ENCODE data around the gene PHF2. TPM values are rescaled to one million over a fixed set of nuclear protein-coding genes. Genes with fewer than 3 reads are reported as not detected.

Gene PHF2
- total RNA-seq, 2 donors from 2014 or later = 22.7 to 23.4 TPM

DNA sequence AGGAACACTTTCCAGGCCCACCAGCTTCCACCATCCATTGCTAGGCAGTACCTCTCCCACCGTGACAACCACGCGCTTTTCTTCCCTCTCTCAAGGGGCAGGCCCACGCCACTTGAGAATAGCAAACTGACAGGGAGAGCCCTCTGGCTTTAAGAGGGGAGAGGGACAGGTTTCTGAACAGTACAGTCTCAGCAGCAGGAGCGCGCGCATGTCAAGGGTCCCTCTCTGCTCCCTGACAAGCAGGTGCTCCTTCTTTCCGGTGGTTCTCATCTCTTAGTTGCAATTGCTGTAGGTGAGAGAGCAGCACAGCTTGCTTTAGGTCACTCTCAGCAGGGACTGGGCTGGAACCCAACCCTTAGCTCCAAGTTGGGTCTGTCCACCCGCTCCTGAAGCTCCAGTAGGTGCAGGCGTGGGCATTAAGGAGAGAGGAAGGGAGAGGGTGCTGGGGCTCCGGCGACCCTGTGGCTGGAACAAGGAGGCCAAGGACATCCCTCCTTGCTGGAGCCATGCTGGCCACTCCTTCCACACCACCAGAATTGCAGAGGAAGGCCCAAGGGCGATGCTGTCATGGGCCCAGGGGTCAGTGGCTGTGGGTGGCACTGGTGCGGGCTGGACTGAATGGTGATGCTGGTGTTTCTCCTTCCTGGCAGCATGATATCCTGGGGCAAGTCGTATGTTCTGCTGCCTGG, 9.0 kb upstream of the PHF2 start:
- H3K36me3 ChIP-seq = peaks cover 7% of the 10 kb centered on the region
- no peak for DNase-seq
- H3K4me1 ChIP-seq = peaks cover 8% of the 10 kb centered on the region
- TF ChIP-seq, protein P1, sequence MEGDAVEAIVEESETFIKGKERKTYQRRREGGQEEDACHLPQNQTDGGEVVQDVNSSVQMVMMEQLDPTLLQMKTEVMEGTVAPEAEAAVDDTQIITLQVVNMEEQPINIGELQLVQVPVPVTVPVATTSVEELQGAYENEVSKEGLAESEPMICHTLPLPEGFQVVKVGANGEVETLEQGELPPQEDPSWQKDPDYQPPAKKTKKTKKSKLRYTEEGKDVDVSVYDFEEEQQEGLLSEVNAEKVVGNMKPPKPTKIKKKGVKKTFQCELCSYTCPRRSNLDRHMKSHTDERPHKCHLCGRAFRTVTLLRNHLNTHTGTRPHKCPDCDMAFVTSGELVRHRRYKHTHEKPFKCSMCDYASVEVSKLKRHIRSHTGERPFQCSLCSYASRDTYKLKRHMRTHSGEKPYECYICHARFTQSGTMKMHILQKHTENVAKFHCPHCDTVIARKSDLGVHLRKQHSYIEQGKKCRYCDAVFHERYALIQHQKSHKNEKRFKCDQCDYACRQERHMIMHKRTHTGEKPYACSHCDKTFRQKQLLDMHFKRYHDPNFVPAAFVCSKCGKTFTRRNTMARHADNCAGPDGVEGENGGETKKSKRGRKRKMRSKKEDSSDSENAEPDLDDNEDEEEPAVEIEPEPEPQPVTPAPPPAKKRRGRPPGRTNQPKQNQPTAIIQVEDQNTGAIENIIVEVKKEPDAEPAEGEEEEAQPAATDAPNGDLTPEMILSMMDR (IDR thresholded peaks at IDR 0.05) = no peak
- peak overlapping the region; percentile 77 to 92 for H3K9ac ChIP-seq (ENCODE audit: low read depth in 2 of 2, low read length in 2 of 2)
- peak overlapping the region; percentile 96 for H3K27ac ChIP-seq
- intact Hi-C loops (cut with DNase I) = loop anchor here (10.0 kb wide), 1 partner anchor 123 kb away; no protein-coding TSS in a partner anchor
- H3K4me3 ChIP-seq = peak overlapping the region; percentile 57
- no peaks in the 10 kb centered on the region for H3K27me3 ChIP-seq
- H3K9me3 ChIP-seq = no peaks in the 10 kb centered on the region

DNA sequence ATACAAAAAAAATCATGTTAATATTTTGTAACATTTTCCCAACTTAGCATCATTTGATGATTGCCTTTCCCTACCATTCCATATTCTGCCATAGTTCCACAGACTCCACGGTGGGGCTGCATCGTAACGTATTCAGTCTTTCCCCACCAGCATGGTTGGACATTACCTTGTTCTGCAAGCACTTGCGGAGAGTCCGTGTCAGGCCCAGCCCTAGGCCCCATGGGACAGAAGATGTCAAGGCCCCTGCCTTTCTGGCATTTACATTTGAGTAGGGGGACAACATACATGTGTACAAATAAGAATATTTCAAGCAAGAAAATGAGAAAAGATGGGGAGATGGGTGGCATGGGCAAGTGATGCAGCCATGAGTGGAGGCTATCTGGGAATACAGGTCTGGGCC, 8.2 kb upstream of the PHF2 start:
- DNase-seq = no peak
- intact Hi-C loops (cut with DNase I) = loop anchor here (10.0 kb wide), 1 partner anchor 123 kb away; no protein-coding TSS in a partner anchor

DNA sequence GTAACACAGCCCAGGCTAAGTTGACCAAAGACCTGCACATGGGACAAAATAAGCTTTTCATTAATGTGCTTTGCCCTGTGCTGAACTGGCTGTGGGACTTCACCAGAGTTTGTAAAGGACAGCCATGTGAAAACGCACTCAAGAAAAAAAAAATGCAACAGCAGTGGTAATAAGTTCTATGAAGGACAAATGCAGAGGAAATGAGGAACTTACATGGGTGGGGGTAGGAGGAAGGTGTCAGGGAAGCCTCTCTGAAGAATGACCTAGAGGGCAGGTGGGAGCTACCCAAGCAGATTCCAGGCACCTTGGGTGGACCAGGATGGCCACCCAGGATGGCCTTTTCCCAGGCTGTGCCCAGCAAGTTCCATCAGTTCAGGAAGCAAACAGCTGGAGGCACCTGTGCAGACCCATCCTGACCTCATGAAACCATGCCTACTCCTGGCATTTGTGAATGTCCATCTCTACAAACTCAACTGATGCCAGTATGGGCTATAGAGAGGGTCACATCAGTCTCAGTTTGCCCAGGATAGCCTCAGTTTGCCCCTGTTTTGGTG, 6.7 kb upstream of the PHF2 start:
- Histone ChIP-seq H3K27me3 (no peaks in the 10 kb centered on the region), H3K4me3 (no peak overlapping the region), H3K27ac (no peak overlapping the region), H3K9ac (ENCODE audit: low read depth in 2 of 2, low read length in 2 of 2) (no peak overlapping the region), H3K9me3 (no peaks in the 10 kb centered on the region), H3K36me3 (no peaks in the 10 kb centered on the region), H3K4me1 (peaks cover 8% of the 10 kb centered on the region)
- no peak for DNase-seq
- TF ChIP-seq, protein P1 (IDR thresholded peaks at IDR 0.05) = no peak
- intact Hi-C loops (cut with DNase I) = loop anchor here (10.0 kb wide), 1 partner anchor 125 kb away; no protein-coding TSS in a partner anchor

More for the DNA sequence above, 8.2 kb upstream of the PHF2 start:
- Histone ChIP-seq H3K4me1 (peaks cover 8% of the 10 kb centered on the region), H3K27ac (no peak overlapping the region), H3K27me3 (no peaks in the 10 kb centered on the region), H3K4me3 (no peak overlapping the region), H3K9me3 (no peaks in the 10 kb centered on the region), H3K36me3 (peaks cover 7% of the 10 kb centered on the region), H3K9ac (ENCODE audit: low read depth in 2 of 2, low read length in 2 of 2) (no peak overlapping the region)
- TF ChIP-seq, protein P1 (IDR thresholded peaks at IDR 0.05) = no peak

DNA sequence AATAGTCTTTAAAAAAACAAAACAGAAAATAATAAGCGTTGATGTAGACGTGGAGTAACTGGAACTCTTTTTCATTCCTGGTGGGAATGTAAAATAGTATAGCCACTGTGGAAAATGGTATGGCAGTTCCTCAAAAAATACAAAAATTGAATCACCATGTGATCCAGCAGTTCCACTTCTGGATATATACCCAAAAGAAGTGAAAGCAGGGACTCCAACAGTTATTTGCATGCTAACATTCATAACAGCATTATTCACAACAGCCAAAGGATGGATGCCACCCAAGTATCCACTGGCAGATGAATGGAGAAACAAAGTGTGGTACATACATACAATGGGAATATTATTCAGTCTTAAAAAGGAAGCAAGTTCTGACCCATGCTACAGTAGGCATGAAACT, 4.2 kb upstream of the PHF2 start:
- no peaks in the 10 kb centered on the region for H3K27me3 ChIP-seq
- H3K27ac ChIP-seq = no peak overlapping the region
- no peak overlapping the region for H3K9ac ChIP-seq (ENCODE audit: low read depth in 2 of 2, low read length in 2 of 2)
- no peak overlapping the region for H3K4me3 ChIP-seq
- H3K36me3 ChIP-seq = no peaks in the 10 kb centered on the region
- TF ChIP-seq, protein P1 (IDR thresholded peaks at IDR 0.05) = no peak
- no peaks in the 10 kb centered on the region for H3K9me3 ChIP-seq
- intact Hi-C loops (cut with DNase I) = no loop called here
- H3K4me1 ChIP-seq = peaks cover 10% of the 10 kb centered on the region
- no peak for DNase-seq

DNA sequence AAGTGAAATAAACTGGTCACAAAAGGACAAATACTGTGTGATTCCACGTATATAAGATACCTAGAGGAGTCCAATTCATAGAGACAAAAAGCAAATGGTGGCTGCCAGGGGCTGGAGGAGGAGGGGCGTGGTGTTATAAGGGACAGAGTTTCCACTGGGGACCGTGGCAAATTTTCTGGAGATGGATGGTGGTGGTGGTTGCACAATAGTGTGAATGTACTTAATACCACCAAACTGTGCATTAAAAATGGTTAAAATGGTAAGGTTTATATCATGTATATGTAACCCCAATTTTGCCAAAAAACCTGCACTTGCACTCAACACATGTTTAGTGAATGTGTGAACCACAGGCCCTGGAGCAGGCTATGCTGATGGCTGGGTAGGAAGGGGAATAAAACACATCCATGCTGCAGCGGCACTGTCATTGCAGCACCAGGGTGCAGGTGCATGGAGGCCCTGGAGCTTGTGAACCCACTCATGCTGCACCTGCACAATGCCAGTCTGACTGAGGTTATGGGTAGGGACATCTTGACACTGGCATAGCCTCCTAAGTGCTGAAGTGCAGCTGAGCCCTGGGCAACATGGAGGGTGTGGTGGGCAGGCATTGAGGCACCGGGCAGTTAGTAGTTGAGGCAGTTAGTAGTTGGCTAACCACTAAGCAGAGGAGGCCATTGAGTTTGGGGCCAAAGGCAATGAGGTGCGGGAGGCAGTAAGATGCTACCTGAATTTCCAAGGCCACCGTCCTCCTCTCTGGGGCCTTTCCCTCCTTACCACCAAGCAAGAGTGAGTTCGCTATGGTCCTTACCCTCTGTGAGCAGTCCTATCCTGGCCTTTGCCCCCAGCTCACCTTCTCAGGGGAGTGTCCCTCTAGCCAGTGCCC, 3.5 kb upstream of the PHF2 start:
- no peak for DNase-seq
- intact Hi-C loops (cut with DNase I) = no loop called here
- Histone ChIP-seq H3K36me3 (no peaks in the 10 kb centered on the region), H3K4me1 (peaks cover 6% of the 10 kb centered on the region), H3K27me3 (no peaks in the 10 kb centered on the region), H3K4me3 (no peak overlapping the region), H3K9me3 (no peaks in the 10 kb centered on the region), H3K27ac (no peak overlapping the region), H3K9ac (ENCODE audit: low read depth in 2 of 2, low read length in 2 of 2) (no peak overlapping the region)
- TF ChIP-seq, protein P1 (IDR thresholded peaks at IDR 0.05) = no peak

Data from colonic mucosa (tissue), 4 donors.